A673 (cell line): Measurements from ENCODE around the gene RAPGEF2. TPM values are rescaled to one million over a fixed set of nuclear protein-coding genes. Genes with fewer than 3 reads are reported as not detected.
"Not testable (repeated sequence)": the region's sequence is repeated elsewhere in the genome, so short reads cannot be mapped to it uniquely, and the experiment has no call there.

Source experiments
- BruUV-seq: library from RNA; stranded (reverse); fragments of 400-500 nt; replicated peaks from 2 replicates; lab custom pipeline; 2021; lab: Mats Ljungman, UMichigan
- CTCF ChIA-PET: fragments of 300-600 bp; sonication (Branson Sonifier 250); formaldehyde crosslinking; loops from one replicate; lab custom pipeline; 2022; ENCODE audit warnings: antibody characterized with exemption; lab: Charles Lee
- POLR2A ChIA-PET: fragments of 300-600 bp; sonication (Branson Sonifier 250); formaldehyde crosslinking; loops from one replicate; lab custom pipeline; 2022; ENCODE audit warnings: antibody characterized with exemption; ENCODE audit not compliant: low non-redundant PET; lab: Charles Lee
- DNase-seq: peaks from one replicate; pipeline ENCODE4 v3.0.0-alpha.2; 2015; ENCODE audit warnings: low spot score
- H3K27ac ChIP-seq: fragments of 200-600 bp; sonication (generic); 2 replicates; pipeline ENCODE4 v1.5.1; 2016; ENCODE audit warnings: mixed run types, low read depth, mild to moderate bottlenecking, mixed read lengths, antibody characterized with exemption, low read length; ENCODE audit not compliant: poor library complexity, severe bottlenecking
- H3K27me3 ChIP-seq: fragments of 200-600 bp; sonication (generic); replicated peaks from 2 replicates; pipeline ENCODE4 v1.6.1; 2017; ENCODE audit warnings: mixed run types, low read depth, mild to moderate bottlenecking, mixed read lengths, antibody characterized with exemption, low read length; ENCODE audit not compliant: insufficient read depth, poor library complexity
- H3K36me3 ChIP-seq: fragments of 200-600 bp; sonication (generic); 2 replicates; pipeline ENCODE4 v1.6.1; 2016; ENCODE audit warnings: mixed run types, mild to moderate bottlenecking, mixed read lengths, antibody characterized with exemption, low read length; ENCODE audit not compliant: insufficient read depth, poor library complexity, severe bottlenecking
- H3K4me1 ChIP-seq: fragments of 200-600 bp; sonication (generic); 2 replicates; pipeline ENCODE4 v1.6.1; 2017; ENCODE audit warnings: mixed run types, mild to moderate bottlenecking, mixed read lengths, antibody characterized with exemption, low read length; ENCODE audit not compliant: insufficient read depth, poor library complexity, severe bottlenecking
- H3K4me3 ChIP-seq: fragments of 200-600 bp; sonication (generic); 2 replicates; pipeline ENCODE4 v1.5.1; 2016; ENCODE audit warnings: low read depth, mixed run types, mild to moderate bottlenecking, mixed read lengths, low read length; ENCODE audit not compliant: poor library complexity, severe bottlenecking
- H3K9me3 ChIP-seq: fragments of 200-600 bp; sonication (generic); 2 replicates; pipeline ENCODE4 v1.6.1; 2016; ENCODE audit warnings: mixed run types, low read depth, mild to moderate bottlenecking, mixed read lengths, antibody characterized with exemption, low read length; ENCODE audit not compliant: poor library complexity, severe bottlenecking
- EZH2 ChIP-seq: fragments of 200-600 bp; sonication (generic); IDR thresholded peaks from 2 replicates; pipeline ENCODE4 v1.6.1; 2017; ENCODE audit warnings: borderline replicate concordance, low read depth, mild to moderate bottlenecking, mixed read lengths, antibody characterized with exemption, low read length; ENCODE audit not compliant: poor library complexity, severe bottlenecking
- intact Hi-C: fragments of 100-400 bp; cut with micrococcal nuclease; formaldehyde crosslinking; loops from one replicate; pipeline ENCODE4 v1.10.0; 2022; ENCODE audit not compliant: unreplicated experiment
- total RNA-seq: library from RNA; stranded (reverse); gene quantifications from 2 replicates; pipeline ENCODE4 v1.2.3, GENCODE V29; 2021
- TF ChIP-seq, protein P1 (sequence below): fragments of 300-800, 200-600 bp; sonication (generic); conservative IDR thresholded peaks from 2 replicates; pipeline ENCODE4 v1.5.1; 2017; ENCODE audit warnings: low read depth, mild to moderate bottlenecking, antibody characterized with exemption, low read length, moderate library complexity, mixed read lengths

The RAPGEF2 gene
- total RNA-seq, 1 experiment from 2014 or later, result 31.9 TPM

DNA sequence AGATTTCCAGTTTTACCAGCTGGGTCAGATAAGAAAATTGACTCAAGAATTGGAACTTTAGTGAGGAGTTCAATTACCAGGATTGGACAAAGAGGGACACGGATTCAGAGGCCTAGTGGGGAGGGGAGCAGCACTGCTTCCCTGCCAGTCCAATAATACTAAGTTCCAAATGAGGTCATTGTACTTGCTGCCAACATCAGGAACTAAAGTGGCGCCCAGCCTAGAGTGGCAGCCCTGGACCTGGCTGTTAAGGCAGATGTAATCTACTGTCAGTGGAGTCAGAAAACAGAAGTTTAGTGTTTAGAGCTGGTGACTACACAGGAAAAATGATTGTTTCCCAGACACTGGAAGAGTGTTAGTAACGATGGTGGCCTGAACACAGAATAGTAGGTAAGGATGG, 42.7 kb upstream of the RAPGEF2 start:
- Histone ChIP-seq H3K27me3 (no peaks in the 10 kb centered on the region), H3K4me3 (no peak overlapping the region), H3K27ac (no peak overlapping the region), H3K36me3 (no peaks in the 10 kb centered on the region), H3K9me3 (no peaks in the 10 kb centered on the region), H3K4me1 (no peaks in the 10 kb centered on the region)
- intact Hi-C loops, result no loop called here
- CTCF ChIA-PET, result no interaction called here
- no TSS peak for BruUV-seq
- TF ChIP-seq EZH2, result no peak
- TF ChIP-seq, protein P1, sequence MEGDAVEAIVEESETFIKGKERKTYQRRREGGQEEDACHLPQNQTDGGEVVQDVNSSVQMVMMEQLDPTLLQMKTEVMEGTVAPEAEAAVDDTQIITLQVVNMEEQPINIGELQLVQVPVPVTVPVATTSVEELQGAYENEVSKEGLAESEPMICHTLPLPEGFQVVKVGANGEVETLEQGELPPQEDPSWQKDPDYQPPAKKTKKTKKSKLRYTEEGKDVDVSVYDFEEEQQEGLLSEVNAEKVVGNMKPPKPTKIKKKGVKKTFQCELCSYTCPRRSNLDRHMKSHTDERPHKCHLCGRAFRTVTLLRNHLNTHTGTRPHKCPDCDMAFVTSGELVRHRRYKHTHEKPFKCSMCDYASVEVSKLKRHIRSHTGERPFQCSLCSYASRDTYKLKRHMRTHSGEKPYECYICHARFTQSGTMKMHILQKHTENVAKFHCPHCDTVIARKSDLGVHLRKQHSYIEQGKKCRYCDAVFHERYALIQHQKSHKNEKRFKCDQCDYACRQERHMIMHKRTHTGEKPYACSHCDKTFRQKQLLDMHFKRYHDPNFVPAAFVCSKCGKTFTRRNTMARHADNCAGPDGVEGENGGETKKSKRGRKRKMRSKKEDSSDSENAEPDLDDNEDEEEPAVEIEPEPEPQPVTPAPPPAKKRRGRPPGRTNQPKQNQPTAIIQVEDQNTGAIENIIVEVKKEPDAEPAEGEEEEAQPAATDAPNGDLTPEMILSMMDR, result no peak
- POLR2A ChIA-PET, result interaction anchor here (0.6 kb wide), 1 partner anchor 168 kb away, joined by 4 read pairs; no protein-coding TSS in a partner anchor
- no peak for DNase-seq

GRCh38 chr4:159062381-159062780, 40.5 kb upstream of the RAPGEF2 start:
- no peaks in the 10 kb centered on the region for H3K36me3 ChIP-seq
- no peaks in the 10 kb centered on the region for H3K4me1 ChIP-seq
- intact Hi-C loops, result no loop called here
- POLR2A ChIA-PET, result no interaction called here
- no peaks in the 10 kb centered on the region for H3K9me3 ChIP-seq
- H3K27ac ChIP-seq, result no peak overlapping the region
- TF ChIP-seq EZH2, result no peak
- TF ChIP-seq, protein P1, result no peak
- no peak for DNase-seq
- H3K4me3 ChIP-seq, result no peak overlapping the region
- H3K27me3 ChIP-seq, result no peaks in the 10 kb centered on the region
- CTCF ChIA-PET, result no interaction called here
- BruUV-seq, result no TSS peak

DNA sequence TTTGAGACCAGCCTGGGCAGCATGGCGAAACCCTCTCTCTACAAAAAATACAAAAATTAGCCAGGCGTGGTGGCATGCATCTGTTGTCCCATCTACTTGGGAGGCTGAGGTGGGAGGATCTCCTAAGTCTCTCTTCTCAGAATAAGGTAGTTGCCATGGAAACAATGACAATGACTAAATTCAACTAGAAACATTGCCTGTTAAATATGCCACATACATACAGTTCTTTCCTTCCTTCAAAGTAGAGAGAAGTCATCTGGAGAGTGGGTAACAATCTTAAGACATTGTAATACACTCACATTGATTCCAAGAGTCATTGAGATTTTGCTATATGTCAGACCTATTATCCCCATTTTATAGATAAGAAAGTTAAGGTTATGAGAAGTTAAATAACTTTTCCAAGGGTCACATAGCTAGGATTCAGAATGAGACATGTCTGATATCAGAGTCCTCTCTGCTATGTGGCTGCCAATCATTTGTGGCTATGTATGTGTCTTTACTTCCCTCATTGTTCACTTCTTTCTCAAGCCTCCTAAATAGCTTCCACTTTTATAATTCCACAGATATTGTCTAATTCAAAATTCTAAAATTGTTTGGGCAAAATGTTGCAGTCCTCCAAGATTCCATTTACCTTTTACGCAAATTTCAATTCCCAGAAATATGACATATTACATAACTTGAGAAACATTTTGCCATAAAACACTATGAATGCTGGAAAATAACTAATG, 37.2 kb upstream of the RAPGEF2 start:
- no peak for TF ChIP-seq EZH2
- TF ChIP-seq, protein P1, result no peak
- intact Hi-C loops, result no loop called here
- Histone ChIP-seq H3K4me3 (no peak overlapping the region), H3K27ac (no peak overlapping the region), H3K4me1 (no peaks in the 10 kb centered on the region), H3K36me3 (no peaks in the 10 kb centered on the region), H3K9me3 (no peaks in the 10 kb centered on the region), H3K27me3 (no peaks in the 10 kb centered on the region)
- no peak for DNase-seq
- CTCF ChIA-PET, result no interaction called here
- no TSS peak for BruUV-seq
- POLR2A ChIA-PET, result no interaction called here

DNA sequence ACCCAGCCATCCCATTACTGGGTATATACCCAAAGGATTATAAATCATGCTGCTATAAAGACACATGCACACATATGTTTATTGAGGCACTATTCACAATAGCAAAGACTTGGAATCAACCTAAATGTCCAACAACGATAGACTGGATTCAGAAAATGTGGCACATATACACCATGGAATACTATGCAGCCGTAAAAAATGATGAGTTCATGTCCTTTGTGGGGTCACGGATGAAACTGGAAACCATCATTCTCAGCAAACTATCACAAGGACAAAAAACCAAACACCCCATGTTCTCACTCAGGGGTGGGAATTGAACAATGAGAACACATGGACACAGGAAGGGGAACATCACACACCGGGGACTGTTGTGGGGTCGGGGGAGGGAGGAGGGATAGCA, 34.7 kb upstream of the RAPGEF2 start:
- H3K27ac ChIP-seq, CTCF ChIA-PET, intact Hi-C loops, BruUV-seq, DNase-seq, H3K9me3 ChIP-seq, H3K4me1 ChIP-seq, POLR2A ChIA-PET, H3K4me3 ChIP-seq, H3K36me3 ChIP-seq, H3K27me3 ChIP-seq: not testable (repeated sequence)
